Panc1 (cell line): ENCODE results near the gene PRDM1.

Experiments used
- TF ChIP-seq, protein P1 (sequence below): fragments of 450-650 bp; IDR thresholded peaks from 2 replicates; pipeline ENCODE4 v1.5.1; 2017; ENCODE audit warnings: mild to moderate bottlenecking
- TF ChIP-seq, protein P2 (sequence below), 2 experiments: IDR thresholded peaks; 2 replicates each; pipeline ENCODE4 v1.6.1; 2011 to 2012; ENCODE audit warnings: low read depth in 2 of 2, control low read depth in 1 of 2, low read length in 1 of 2, mild to moderate bottlenecking in 1 of 2, moderate library complexity in 1 of 2; ENCODE audit not compliant: insufficient read depth in 1 of 2

DNA sequence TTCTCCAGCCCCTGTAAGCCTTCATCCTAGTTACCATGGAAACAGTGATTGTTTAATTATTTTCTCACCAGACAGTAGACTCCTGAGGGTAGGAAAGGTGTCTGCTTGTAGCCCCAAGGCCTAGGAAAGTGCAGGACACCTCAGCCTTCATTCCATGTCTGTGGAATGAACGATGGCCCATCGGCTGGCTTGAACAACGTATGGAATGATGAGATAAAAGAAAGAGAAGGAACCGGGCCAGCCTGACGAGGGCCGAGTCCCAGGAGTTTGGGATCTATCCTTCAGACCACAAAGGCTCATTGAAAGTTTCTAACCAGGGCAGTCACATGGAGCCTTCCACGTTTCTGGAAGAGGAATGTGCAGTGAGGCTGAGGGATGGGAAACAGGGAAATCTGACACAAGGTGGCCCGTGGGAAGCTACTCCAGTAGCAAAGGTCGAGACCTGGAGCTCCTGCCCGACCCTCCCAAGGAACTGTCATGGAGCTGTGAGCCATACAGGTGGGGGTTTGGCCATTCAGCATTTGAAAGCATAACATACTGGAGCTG lies 46.1 kb downstream of the PRDM1 start:
- TF ChIP-seq, protein P1, sequence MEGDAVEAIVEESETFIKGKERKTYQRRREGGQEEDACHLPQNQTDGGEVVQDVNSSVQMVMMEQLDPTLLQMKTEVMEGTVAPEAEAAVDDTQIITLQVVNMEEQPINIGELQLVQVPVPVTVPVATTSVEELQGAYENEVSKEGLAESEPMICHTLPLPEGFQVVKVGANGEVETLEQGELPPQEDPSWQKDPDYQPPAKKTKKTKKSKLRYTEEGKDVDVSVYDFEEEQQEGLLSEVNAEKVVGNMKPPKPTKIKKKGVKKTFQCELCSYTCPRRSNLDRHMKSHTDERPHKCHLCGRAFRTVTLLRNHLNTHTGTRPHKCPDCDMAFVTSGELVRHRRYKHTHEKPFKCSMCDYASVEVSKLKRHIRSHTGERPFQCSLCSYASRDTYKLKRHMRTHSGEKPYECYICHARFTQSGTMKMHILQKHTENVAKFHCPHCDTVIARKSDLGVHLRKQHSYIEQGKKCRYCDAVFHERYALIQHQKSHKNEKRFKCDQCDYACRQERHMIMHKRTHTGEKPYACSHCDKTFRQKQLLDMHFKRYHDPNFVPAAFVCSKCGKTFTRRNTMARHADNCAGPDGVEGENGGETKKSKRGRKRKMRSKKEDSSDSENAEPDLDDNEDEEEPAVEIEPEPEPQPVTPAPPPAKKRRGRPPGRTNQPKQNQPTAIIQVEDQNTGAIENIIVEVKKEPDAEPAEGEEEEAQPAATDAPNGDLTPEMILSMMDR = no peak
- TF ChIP-seq, protein P2, sequence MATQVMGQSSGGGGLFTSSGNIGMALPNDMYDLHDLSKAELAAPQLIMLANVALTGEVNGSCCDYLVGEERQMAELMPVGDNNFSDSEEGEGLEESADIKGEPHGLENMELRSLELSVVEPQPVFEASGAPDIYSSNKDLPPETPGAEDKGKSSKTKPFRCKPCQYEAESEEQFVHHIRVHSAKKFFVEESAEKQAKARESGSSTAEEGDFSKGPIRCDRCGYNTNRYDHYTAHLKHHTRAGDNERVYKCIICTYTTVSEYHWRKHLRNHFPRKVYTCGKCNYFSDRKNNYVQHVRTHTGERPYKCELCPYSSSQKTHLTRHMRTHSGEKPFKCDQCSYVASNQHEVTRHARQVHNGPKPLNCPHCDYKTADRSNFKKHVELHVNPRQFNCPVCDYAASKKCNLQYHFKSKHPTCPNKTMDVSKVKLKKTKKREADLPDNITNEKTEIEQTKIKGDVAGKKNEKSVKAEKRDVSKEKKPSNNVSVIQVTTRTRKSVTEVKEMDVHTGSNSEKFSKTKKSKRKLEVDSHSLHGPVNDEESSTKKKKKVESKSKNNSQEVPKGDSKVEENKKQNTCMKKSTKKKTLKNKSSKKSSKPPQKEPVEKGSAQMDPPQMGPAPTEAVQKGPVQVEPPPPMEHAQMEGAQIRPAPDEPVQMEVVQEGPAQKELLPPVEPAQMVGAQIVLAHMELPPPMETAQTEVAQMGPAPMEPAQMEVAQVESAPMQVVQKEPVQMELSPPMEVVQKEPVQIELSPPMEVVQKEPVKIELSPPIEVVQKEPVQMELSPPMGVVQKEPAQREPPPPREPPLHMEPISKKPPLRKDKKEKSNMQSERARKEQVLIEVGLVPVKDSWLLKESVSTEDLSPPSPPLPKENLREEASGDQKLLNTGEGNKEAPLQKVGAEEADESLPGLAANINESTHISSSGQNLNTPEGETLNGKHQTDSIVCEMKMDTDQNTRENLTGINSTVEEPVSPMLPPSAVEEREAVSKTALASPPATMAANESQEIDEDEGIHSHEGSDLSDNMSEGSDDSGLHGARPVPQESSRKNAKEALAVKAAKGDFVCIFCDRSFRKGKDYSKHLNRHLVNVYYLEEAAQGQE (IDR thresholded peaks at IDR 0.05; ENCODE audit: insufficient read depth in 1 of 2, low read depth in 2 of 2, low read length in 1 of 2) = no peak
